Measurements from ENCODE around the gene GPR87.

GPR87 gene

GRCh38 chr3:151283387-151283786 is 33.2 kb downstream of the GPR87 start:
- DNase-seq (ENCODE audit: low read depth, low spot score): no peak

- peak; percentile 70 for DNase-seq (ENCODE audit: low read depth, low spot score)
These were observed 33.7 kb downstream of the GPR87 start for GRCh38 chr3:151282921-151283320.

GRCh38 chr3:151281671-151282324 is 34.8 kb downstream of the GPR87 start:
- no peak for DNase-seq (ENCODE audit: low read depth, low spot score)

- DNase-seq (ENCODE audit: low read depth, low spot score): no peak
These were observed 38.4 kb downstream of the GPR87 start, which contains the start of gene P2RY14 for GRCh38 chr3:151278230-151278629. P2RY14 (minus strand) TSS chr3:151278542; CDS start chr3:151214316, 64,226 bp downstream.

- DNase-seq (ENCODE audit: low read depth, low spot score): no peak
These were observed 40.0 kb downstream of the GPR87 start for GRCh38 chr3:151276687-151277042.

GRCh38 chr3:151276038-151276686 is 40.5 kb downstream of the GPR87 start:
- DNase-seq (ENCODE audit: low read depth, low spot score): no peak

GRCh38 chr3:151275091-151275490 is 41.5 kb downstream of the GPR87 start:
- DNase-seq (ENCODE audit: low read depth, low spot score): no peak

GRCh38 chr3:151269631-151270030 is 47.0 kb downstream of the GPR87 start:
- DNase-seq (ENCODE audit: low read depth, low spot score): no peak

- no peak for DNase-seq (ENCODE audit: low read depth, low spot score)
These were observed 48.1 kb downstream of the GPR87 start for GRCh38 chr3:151268267-151269235.

- DNase-seq (ENCODE audit: low read depth, low spot score): no peak
These were observed 49.6 kb downstream of the GPR87 start for GRCh38 chr3:151267066-151267465.

- peak; percentile 23 for DNase-seq (ENCODE audit: low read depth, low spot score)
These were observed 50.8 kb downstream of the GPR87 start for GRCh38 chr3:151265866-151266265.

- no peak for DNase-seq (ENCODE audit: low read depth, low spot score)
These were observed 51.5 kb downstream of the GPR87 start for GRCh38 chr3:151265166-151265565.

- no peak for DNase-seq (ENCODE audit: low read depth, low spot score)
These were observed 52.0 kb downstream of the GPR87 start for GRCh38 chr3:151264605-151265004.

- DNase-seq (ENCODE audit: low read depth, low spot score): no peak
These were observed 53.6 kb downstream of the GPR87 start for GRCh38 chr3:151262871-151263525.

- DNase-seq (ENCODE audit: low read depth, low spot score): no peak
These were observed 57.0 kb downstream of the GPR87 start for GRCh38 chr3:151259664-151260063.

GRCh38 chr3:151256749-151257148 is 59.9 kb downstream of the GPR87 start:
- no peak for DNase-seq (ENCODE audit: low read depth, low spot score)

- DNase-seq (ENCODE audit: low read depth, low spot score): no peak
These were observed 67.8 kb downstream of the GPR87 start for GRCh38 chr3:151248772-151249337.

Data from astrocyte of the hippocampus (primary cell).